NOMO-1 treated with dmso at 0.1 percent for 144 hours (cell line): Measurements from ENCODE around the gene PPP1R26.
"Not testable (repeated sequence)": the region's sequence is repeated elsewhere in the genome, so short reads cannot be mapped to it uniquely, and the experiment has no call there.

Experiments used
- DNase-seq: peaks from one replicate; lab custom pipeline; 2025; ENCODE audit not compliant: unreplicated experiment; lab: John Stamatoyannopoulos, UW

The PPP1R26 gene

DNA sequence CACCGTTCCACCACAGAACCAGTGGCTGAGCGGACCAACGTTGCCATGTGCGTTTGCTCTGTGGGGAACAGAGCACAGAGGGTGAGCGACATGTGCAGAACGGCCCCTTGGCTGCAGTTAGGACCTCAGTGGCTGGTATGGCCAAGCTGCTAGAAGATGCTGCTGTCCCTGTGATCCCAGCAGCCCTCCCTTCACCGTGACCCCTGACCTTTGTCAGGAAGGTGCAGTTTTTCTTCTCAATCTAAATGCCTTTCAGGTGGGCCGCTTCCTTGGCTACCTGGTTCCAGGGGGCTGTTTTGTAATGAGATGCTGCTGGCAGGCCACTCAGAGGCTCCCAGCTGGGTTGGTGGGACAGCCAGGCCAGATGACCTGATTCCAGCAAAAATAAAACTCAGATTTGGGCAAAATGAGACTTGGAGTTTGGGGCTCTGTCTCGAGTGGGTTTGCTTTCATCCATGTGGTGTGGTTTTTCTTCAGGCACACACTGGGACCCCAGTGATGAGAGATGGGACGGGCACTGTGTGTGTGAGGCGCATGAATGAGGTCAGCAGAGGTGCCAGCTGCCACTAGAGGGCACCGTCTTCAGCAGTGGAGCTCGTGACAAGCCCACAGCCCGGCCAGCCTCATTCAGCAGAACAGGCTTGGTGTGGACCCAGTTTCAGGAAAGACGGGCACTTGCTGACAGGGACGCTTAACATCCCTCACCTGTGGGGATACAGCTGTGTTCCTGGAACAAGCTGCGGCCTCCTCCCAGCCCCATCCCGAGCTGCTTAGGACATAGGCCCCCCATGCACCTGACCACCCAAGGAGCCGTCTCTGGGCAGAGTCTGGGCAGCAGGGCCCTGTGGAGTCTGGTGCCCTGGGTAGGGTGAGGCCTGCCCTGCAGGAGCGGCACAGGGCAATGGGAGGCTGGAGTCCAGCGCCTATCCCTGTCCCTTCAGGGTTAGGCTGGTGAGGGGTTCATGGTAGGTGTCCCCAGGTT is 25.0 kb downstream of the PPP1R26 start:
- DNase-seq: peak; percentile 25

GRCh38 chr9:135505406-135506187 is 26.0 kb downstream of the PPP1R26 start:
- no peak for DNase-seq

- DNase-seq: no peak
Measured at GRCh38 chr9:135506327-135507103, 26.9 kb downstream of the PPP1R26 start.

DNA sequence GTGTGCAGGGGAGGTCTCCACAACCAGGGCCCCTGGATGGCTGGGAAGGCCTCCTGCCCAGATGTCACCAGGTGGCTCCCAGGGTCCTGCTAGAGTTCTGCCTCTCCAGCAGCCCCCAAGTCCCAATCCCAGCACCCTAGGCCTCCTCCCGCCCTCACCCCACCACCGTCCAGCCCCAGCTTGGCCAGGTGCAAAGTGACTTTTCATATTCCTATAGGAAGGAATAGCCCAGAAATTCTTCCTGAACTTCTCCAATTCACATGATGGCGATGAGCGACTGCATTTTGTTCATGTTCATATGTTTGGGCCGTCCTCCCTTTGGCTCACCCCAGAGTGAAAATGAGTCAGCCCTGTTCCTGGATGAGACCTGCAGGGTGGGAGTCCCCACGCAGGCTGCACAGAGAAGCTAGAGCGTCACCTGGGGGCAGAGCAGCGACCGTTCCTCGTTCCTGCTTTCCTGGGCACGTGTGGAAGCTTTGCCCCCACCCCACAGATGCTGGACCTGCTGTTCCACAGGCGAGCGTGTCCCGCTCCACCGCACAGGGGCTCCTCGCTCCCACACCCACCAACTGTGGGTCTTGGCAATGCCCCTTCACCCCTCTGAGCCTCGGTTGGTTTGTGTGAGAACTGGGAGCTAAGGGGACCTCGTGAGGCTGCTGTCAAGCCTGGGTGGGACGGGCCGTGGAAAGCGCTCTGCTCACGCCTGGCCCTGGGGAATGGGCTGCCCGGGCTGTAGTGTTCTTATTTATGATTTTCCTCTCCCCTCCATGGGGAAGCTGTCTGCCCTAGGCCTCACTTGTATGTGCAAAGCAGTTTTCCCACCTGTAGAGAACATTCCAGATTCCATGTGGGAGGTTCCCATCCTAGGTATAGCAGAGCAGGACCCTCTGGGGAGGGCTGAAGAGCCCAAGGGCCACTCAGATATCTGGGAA is 27.8 kb downstream of the PPP1R26 start:
- no peak for DNase-seq

GRCh38 chr9:135508211-135508820 is 28.7 kb downstream of the PPP1R26 start:
- no peak for DNase-seq

GRCh38 chr9:135509458-135509857 is 29.9 kb downstream of the PPP1R26 start:
- DNase-seq: no peak

DNA sequence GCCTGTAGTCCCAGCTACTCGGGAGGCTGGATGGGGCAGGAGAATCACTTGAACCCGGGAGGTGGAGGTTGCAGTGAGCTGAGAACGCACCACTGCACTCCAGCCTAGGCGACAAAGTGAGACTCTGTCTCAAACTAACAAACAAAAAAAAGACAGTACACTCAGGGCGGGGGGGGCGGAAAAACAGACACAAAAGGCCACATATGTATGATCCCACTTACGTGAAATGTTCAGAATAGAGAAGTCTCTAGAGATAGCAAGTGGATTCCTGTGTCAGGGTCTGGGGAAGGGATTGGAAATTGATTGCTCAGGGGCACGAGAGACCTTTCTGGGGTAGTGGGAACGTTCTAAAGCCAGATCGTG is 32.6 kb downstream of the PPP1R26 start:
- DNase-seq: no peak

DNA sequence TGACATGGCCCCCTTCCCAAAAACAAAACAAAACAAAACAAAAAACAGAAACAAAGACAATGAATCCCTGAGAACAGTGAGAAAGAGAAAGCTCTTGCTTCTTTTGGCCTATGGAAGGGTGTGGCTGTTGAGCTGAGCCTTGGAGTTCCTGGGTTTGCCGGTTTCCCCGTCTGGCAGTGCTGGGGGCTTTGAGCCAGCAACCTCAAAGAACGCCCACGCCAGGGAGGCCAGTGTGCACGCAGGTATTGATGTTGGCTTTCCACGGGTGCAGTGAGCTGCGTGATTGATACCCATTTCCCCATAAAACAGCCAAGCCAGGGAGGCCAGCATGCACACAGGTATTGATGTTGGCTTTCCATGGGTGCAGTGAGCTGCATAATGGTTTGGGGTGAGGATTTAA is 33.3 kb downstream of the PPP1R26 start:
- DNase-seq: no peak

DNA sequence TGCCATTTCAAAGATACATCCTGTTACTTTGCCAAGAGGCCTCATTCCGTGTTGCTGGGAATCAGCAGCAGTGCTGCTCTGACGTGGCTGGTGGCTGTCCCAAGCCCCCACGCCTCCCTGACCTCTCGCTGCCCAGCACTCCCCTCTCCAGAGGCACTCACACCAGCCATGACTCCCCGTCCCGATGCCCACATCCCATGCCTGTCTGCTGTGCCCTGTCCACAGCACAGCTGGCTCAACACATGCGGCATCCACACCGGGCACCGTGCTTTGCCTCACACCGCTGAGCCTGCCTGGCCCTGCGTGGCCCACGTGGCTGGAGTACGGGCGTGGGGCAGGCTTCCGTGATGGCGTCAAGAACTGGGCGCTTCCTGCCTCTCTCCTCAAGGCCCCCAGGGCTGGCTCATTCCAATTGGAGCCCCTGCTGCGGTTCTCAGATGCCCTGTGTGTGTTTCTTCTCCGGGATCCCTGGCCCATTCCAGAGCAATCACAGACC is 33.8 kb downstream of the PPP1R26 start:
- no peak for DNase-seq

- not testable (repeated sequence) for DNase-seq
Measured at GRCh38 chr9:135513906-135514305, 34.3 kb downstream of the PPP1R26 start.

DNA sequence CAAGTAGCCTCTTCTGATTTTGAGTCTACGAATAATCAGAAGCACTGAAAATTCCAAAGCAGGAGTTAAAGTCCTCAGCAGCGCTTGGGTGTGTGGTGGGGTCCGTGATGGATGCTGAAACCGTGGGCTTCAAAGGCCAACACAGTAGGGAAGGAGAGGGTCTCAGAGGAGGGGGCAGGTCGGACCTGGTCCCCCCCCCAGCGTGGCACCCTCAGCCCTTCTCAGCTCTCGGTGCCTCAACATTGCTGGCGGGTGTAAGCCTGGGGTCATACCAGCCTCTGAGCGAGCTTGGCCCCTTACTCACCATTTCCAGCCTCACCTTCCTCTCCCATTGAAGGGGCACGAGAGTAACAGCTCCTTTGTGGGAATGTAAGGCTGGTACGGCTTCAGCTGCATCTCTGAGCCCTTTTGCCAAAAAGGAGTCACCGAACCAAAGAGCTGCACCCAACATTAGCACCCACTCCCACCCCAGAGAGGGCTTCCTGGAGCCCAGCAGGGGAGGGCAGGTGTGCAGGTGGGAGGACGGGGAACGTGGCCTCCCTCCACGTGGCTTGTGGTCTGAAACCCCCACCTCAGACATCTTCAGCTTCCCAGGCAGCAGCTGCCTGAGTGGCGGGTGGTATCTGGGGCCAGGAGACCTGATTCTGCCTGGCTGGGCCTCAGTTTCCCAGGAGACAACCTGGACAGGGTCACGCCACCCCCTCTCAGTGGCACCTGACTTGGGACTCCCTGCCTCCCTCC is 34.9 kb downstream of the PPP1R26 start:
- DNase-seq: no peak

- DNase-seq: no peak
Measured at GRCh38 chr9:135515083-135515951, 35.7 kb downstream of the PPP1R26 start.

DNA sequence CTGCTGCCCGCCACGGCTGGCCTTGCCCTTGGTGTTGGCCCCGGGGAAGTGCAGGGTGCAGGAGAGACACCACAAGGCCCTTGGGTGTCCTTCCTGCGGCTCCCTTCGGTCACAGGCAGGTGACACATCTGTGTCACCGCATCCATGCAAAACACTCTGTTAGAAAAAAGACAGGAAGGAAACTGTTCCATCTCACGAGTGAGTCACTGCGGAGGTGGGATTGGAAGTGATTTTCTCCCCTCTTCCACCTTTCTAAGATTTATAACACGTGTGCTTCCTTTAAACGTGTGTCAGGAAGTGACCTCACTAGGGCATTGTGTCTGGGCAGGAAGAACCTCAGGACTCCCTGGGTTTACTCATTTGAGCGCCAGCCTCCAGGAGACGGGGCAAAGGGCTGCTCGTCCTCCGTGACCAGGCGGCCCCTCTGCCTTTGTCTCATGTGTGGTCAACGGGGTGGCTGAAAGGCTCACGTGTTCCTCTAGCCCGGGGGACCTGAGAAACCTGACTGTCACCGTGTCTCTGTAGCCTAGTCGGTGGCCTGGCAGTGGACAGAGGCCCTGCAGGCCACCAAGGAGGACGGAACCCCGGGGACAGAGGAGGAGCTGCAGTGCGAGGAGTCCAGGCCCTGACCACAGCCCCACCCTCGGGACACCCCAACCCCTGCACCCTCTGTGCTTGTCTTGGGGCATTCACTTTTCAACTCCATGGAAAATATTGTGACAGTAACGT is 36.7 kb downstream of the PPP1R26 start:
- no peak for DNase-seq

GRCh38 chr9:135517407-135517822 is 37.8 kb downstream of the PPP1R26 start:
- no peak for DNase-seq

DNA sequence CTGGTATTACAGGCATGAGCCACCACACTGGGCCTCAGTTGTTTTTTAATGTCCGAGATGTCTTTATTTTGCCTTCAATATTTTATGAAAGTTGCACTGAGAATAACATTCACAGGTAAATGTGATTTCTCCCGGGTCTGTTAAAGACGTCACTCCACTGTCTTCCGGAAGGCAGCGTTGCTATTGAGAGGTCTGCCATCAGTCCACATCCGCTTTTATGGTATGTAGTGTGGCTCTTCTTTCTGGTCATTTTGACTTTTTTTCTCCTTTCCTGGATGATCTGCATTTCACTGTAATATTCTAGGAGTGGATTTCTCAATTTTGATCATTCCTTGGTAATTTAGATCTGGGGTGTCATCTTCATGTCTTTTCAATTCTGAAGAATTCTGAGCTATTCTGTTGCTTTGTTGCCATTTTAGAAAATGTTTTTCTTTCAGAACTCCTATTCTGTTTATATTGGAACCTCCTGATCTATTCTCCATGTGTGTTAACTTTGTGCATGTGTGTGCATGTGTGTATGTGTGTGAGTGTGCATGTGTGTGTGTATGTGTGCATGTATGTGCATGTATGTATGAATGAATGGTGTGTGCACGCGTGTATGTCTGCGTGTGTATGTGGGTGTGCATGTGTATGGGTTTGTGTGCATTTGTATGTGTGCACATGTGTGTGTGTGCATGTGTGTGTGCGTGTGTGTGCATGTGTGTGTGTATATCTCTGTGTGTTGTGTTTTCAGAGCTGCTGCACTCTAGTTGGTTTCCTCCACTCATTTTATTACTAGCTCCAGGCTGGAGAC is 39.8 kb downstream of the PPP1R26 start:
- DNase-seq: no peak

GRCh38 chr9:135520916-135521607 is 41.5 kb downstream of the PPP1R26 start, which contains the start of gene LCN1:
TSS of gene LCN1 (plus strand) at chr9:135521440. CDS start at chr9:135521498, 58 bp downstream.
- DNase-seq: no peak
